Epithelial cell of proximal tubule (primary cell): ENCODE results near the gene KCNK3. TPM values are rescaled to one million over a fixed set of nuclear protein-coding genes. Genes with fewer than 3 reads are reported as not detected.

Source experiments
- DNase-seq: peaks from one replicate; pipeline ENCODE4 v3.0.0-alpha.2; 2011; ENCODE audit warnings: low read depth
- H3K4me3 ChIP-seq: 2 replicates; pipeline ENCODE4 v1.5.1; 2011; ENCODE audit warnings: low read depth, mild to moderate bottlenecking, low read length
- total RNA-seq: library from RNA; depleted of rRNA; stranded (reverse); fragments of >200 nt; gene quantifications from 2 replicates; pipeline ENCODE4 v1.2.3, GENCODE V29; 2015
- TF ChIP-seq, protein P1 (sequence below): conservative IDR thresholded peaks from 2 replicates; pipeline ENCODE4 v1.5.1; 2012; ENCODE audit warnings: low read depth, mild to moderate bottlenecking, low read length

KCNK3 gene
- total RNA-seq = 1.9 and 5.1 TPM in 2 replicates

DNA sequence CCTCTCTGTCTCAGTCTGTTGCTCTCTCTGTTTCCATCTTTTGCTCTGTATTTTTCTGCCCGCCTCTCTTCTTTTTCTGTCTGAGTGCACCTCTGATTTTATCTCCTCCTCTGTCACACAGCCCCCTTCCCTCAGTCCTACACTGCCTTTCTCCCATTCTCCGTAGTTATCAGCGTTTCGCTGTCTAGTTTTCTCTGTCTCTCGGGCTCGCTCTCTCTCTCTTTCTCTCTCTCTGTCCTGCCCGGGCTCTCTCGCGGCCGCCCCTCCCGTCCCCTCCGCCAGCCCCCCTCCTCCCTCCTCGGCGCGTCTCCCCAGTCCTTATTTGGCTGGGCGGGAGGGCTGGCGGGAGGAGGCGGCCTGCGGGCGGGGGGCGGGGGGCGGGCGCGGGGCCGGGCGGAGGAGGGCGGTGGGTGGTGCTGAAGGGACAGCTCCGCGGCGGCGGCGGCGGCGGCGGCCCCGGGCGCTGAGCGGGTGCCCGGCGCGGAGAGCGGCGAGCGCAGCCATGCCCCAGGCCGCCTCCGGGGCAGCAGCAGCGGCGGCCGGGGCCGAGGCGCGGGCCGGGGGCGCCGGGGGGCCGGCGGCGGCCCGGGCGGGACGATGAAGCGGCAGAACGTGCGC is at the start of gene KCNK3:
KCNK3 (plus strand) TSS at position 444 of the 618 bp plus-strand sequence; CDS start at position 598, 154 bp downstream.
- no peak for DNase-seq
- TF ChIP-seq, protein P1, sequence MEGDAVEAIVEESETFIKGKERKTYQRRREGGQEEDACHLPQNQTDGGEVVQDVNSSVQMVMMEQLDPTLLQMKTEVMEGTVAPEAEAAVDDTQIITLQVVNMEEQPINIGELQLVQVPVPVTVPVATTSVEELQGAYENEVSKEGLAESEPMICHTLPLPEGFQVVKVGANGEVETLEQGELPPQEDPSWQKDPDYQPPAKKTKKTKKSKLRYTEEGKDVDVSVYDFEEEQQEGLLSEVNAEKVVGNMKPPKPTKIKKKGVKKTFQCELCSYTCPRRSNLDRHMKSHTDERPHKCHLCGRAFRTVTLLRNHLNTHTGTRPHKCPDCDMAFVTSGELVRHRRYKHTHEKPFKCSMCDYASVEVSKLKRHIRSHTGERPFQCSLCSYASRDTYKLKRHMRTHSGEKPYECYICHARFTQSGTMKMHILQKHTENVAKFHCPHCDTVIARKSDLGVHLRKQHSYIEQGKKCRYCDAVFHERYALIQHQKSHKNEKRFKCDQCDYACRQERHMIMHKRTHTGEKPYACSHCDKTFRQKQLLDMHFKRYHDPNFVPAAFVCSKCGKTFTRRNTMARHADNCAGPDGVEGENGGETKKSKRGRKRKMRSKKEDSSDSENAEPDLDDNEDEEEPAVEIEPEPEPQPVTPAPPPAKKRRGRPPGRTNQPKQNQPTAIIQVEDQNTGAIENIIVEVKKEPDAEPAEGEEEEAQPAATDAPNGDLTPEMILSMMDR = no peak
- H3K4me3 ChIP-seq = peak within 1 kb of the TSS; percentile 65

DNA sequence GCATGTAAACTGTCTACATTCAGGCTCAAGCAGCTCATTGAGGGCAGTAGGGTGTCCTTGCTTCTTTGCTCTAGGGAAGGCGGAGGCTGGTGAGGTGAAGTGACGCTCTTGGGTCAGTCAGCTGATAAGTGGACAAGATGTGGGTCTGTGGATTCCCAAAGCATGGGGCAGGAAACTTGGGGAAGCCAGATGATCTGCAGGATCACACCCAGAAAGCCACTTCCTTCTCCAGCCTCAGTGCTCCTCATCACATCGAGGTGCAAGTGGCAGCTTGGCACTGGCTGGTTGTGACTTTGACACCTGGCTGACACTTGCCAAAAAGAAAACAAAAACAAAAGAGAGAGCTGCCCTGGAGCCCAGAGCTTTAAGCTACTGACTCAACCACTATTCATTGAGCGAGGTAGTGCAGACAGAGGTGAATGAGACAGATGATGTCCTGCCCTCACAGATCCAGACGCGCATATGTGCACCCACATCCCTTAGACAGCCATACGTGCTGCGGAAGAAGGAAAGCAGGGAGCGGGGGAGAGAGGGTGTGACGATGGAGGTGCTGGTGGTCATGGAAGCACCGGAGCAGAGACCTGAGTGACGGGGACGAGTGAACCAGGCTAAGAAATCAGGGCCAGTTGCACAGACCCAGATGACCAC is 48.2 kb upstream of the KCNK3 start:
- TF ChIP-seq, protein P1 = no peak
- no peak overlapping the region for H3K4me3 ChIP-seq
- no peak for DNase-seq

DNA sequence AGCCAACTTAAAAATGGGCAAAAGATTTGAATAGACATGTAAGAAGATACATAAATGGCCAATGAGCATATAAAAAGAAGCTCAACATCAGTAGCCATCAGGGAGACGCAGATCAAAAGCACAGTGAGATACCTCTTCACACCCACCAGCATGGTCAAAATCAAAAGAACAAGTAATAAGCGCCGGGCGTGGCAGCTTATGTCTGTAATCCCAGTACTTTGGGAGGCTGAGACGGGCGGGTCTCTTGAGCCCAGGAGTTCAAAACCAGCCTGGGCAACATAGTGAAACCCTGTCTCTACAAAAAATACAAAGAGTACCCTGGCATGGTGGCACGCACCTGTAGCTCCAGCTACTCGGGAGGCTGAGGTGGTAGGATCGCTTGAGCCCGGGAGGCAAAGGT is 46.8 kb upstream of the KCNK3 start:
- TF ChIP-seq, protein P1 = no peak

DNA sequence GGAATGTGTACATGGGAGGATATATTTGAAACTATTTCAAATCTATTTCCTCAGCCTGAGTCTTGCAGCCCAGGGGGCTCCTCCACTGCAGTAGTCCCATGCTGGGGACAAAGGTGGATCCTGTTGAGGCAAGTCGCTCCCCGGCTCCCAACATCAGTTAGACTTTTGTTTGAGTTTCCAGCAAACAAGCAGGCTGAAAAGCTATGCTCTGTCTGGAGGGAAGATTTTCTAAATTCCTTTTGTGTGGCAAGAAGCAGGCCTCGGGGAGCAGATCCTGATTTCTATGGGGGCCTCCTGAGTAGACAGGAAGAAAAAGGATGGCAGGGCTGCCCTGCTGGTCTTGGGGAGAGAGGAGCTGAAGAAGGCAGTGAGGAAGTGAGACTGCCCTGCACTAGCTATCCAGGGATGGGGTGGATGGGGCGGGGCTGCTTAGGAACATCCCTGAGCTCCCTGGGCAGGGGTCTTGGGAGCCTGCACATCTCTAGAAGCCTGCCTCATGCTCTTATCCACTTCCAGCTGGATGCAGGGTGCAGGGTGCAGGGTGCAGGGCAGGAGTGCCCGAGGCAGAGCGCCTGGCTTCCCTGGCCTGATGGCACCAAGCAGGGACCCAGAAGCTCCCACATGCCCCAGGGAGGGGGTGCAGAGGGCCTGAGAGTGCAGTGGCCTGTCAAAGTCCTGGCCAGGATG is 45.4 kb upstream of the KCNK3 start:
- DNase-seq = no peak
- H3K4me3 ChIP-seq = no peak overlapping the region
- TF ChIP-seq, protein P1 = no peak

More for the DNA sequence above, 46.8 kb upstream of the KCNK3 start:
- no peak for DNase-seq
- no peak overlapping the region for H3K4me3 ChIP-seq

DNA sequence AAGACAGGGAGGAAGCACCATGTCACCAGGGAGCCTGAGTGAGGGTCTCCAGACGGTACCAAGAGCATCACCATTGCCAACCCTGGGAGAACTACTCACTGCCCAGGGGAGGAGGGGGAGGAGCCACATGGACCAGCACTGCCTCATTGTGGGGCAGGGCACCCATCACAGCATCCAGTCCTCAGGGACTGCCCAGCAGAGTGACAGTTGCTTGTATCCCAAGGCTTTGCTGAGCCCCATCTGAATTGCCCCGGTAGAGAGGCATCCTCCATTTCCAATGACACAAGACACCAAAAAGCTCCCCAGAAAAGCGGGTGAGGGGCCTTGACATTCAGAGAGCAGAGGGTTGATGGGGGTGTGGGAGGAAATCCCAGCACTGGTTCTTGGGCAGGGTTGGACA is 44.5 kb upstream of the KCNK3 start:
- no peak overlapping the region for H3K4me3 ChIP-seq
- DNase-seq = no peak
- TF ChIP-seq, protein P1 = no peak

DNA sequence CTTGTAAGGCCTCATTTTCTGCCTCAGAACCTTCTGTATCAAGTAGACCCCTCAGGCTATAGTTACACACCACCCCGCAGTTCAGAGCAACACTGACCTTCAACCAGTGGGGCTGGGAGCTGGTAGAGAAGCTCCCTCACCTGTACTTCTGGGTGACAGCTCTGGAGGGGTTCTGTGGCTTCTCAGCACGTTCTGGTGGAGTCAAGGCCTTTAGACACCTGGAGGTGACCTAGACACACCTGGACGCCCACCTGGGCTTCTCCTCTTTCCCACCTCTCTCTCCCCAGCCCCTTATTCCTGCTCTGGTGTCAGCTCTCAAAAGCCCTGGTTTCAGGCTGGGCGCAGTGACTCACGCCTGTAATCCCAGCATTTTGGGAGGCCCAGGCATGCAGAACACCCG is 44.0 kb upstream of the KCNK3 start:
- TF ChIP-seq, protein P1 = no peak
- H3K4me3 ChIP-seq = no peak overlapping the region
- no peak for DNase-seq

DNA sequence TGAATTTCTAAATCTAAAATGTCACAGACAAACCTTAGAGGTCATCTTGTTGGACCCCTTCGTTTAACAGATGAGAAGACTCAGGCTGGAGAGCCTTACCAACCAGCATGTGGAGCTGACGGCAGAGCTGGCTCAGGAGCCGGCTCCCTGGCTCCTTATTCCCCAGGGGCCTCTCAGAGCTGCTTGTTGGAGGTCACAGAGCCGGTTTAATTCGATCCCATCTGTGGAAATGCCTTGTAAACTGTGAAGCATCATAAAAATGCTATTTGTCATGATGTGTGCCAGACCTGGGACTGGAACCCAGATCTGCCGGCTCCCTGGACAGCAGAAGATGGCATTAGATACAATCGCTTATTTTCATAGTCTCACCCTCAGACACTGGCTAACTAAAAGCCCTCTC is 43.2 kb upstream of the KCNK3 start:
- H3K4me3 ChIP-seq = no peak overlapping the region

More for the DNA sequence above, 43.2 kb upstream of the KCNK3 start:
- no peak for DNase-seq
- TF ChIP-seq, protein P1 = no peak
